ENCODE measurements around the gene UBE3D.

GRCh38 chr6:82951389-82951788 is 114.3 kb downstream of the UBE3D start:
- TF ChIP-seq CTCF (IDR thresholded peaks at IDR 0.05) = no peak
- TF ChIP-seq POLR2A (IDR thresholded peaks at IDR 0.05) = no peak
